ENCODE results near the gene GPR45. TPM values are rescaled to one million over a fixed set of nuclear protein-coding genes. Genes with fewer than 3 reads are reported as not detected.

The GPR45 gene
- total RNA-seq, 1 donor from 2014 or later, result not detected

- no peak overlapping the region for H3K27ac ChIP-seq
- peaks cover 44 to 60% of the 10 kb centered on the region in 2 donors for H3K36me3 ChIP-seq
- no peak overlapping the region for H3K4me3 ChIP-seq
- intact Hi-C loops (cut with DNase I), result no loop called here
- DNase-seq (ENCODE audit: low spot score in 2 of 2), result no peak
- no peaks in the 10 kb centered on the region for H3K9me3 ChIP-seq
- H3K4me1 ChIP-seq, result no peaks in the 10 kb centered on the region
- no peaks in the 10 kb centered on the region for H3K27me3 ChIP-seq
- no peak for TF ChIP-seq CTCF (IDR thresholded peaks at IDR 0.05)
Observed at GRCh38 chr2:105288133-105288532, 46.6 kb downstream of the GPR45 start.

DNA sequence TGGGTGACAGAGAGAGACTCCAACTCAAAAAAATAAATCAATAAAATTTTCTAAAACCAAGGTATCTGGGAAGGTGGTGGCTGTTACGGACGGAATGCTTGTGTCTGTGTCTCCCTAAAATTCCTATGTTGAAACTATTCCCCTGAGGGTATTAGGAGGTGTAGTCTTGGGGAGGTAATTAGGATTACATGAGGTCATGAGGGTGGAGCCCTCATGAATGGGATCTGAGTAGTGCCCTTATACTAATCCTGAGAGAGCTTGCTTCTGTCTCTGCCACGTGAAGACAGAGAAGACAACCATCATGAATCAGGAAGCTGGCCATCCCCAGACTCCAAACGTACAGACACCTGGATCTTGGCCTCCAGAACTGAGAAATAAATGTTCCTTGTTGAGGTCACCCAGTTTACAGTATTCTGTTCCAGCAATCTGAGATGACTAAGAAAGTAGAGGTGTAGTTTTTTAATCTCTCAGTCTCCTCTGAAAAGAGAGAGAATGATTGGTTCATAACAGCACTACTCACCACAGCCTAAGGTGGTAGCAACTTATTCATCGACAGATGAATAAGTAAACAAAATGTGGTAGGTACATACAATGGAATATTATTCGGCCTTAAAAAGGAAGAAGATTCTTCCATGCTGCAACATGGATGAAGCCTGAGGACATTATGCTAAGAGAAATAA, 49.6 kb downstream of the GPR45 start:
- Histone ChIP-seq H3K9me3 (no peaks in the 10 kb centered on the region), H3K27ac (no peak overlapping the region), H3K36me3 (peaks cover 43 to 58% of the 10 kb centered on the region in 2 donors), H3K27me3 (no peaks in the 10 kb centered on the region), H3K4me3 (no peak overlapping the region), H3K4me1 (no peaks in the 10 kb centered on the region)
- TF ChIP-seq CTCF (IDR thresholded peaks at IDR 0.05), result no peak
- intact Hi-C loops (cut with DNase I), result no loop called here
- DNase-seq (ENCODE audit: low spot score in 2 of 2), result no peak

DNA sequence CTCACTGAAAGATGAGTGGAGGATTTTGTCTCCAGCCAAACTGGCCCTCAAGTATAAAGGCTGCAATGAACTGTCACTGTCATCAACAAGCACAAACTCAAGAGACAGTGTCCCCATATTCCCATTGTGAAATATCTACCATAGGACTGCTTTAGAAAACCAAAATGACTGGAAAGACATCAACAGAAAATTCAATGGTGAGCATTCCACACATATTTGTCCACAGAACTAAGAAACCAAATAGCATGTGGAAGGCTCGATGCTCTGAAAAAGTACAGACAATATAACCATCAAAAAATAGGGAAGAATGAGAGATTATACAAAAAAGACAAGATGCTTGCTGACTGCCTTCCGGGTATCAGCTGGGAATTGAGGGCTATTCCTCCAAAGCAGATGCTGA, 50.4 kb downstream of the GPR45 start:
- no peak for TF ChIP-seq CTCF (IDR thresholded peaks at IDR 0.05)
- no peak overlapping the region for H3K27ac ChIP-seq
- H3K4me3 ChIP-seq, result no peak overlapping the region
- no peaks in the 10 kb centered on the region for H3K27me3 ChIP-seq
- H3K36me3 ChIP-seq, result peaks cover 42 to 53% of the 10 kb centered on the region in 2 donors
- H3K9me3 ChIP-seq, result no peaks in the 10 kb centered on the region
- intact Hi-C loops (cut with DNase I), result no loop called here
- H3K4me1 ChIP-seq, result no peaks in the 10 kb centered on the region
- DNase-seq (ENCODE audit: low spot score in 2 of 2), result no peak

Other genes starting within 250 kb of the GPR45 start
- 18.7 TPM for gene MRPS9, start 203.7 kb upstream of the GPR45 start, total RNA-seq
- gene TGFBRAP1, start 88.0 kb downstream of the GPR45 start, total RNA-seq, result 30.1 TPM
- 12.2 TPM for gene C2orf49, start 95.8 kb downstream of the GPR45 start, total RNA-seq
- 175 TPM for gene FHL2, start 157.3 kb downstream of the GPR45 start, total RNA-seq